NOMO-1 treated with DMSO at 0.1 percent for 48 hours (cell line): ENCODE results near the gene LOC128125822.
"Not testable (repeated sequence)": the region's sequence is repeated elsewhere in the genome, so short reads cannot be mapped to it uniquely, and the experiment has no call there.

ENCODE experiments used
- DNase-seq: peaks from one replicate; lab custom pipeline; 2025; ENCODE audit not compliant: unreplicated experiment; lab: John Stamatoyannopoulos, UW

The LOC128125822 gene

GRCh38 chr6:63581355-63582013 is 9.2 kb downstream of the LOC128125822 start:
- DNase-seq: no peak

- no peak for DNase-seq
Observed at GRCh38 chr6:63582579-63583231, 10.4 kb downstream of the LOC128125822 start.

DNA sequence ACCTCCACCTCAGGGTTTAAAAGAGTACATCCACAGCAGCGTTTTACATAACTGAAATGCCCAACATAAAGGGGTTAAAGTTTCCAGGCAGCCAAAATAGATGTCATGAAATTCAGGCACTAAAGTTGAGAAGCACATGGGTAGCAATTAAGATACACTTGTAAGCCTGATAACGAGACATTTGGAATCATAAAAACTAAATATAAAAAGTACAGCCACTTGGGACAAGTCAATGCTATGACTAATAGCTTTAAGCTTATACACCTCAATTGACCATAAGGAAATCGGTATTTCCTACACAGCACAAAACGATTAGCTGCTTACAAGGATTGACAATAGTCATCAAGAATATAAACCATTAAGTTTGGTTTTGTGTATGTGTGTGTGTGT is 11.8 kb downstream of the LOC128125822 start:
- no peak for DNase-seq

- DNase-seq: no peak
Observed at GRCh38 chr6:63584566-63584965, 12.3 kb downstream of the LOC128125822 start.

DNA sequence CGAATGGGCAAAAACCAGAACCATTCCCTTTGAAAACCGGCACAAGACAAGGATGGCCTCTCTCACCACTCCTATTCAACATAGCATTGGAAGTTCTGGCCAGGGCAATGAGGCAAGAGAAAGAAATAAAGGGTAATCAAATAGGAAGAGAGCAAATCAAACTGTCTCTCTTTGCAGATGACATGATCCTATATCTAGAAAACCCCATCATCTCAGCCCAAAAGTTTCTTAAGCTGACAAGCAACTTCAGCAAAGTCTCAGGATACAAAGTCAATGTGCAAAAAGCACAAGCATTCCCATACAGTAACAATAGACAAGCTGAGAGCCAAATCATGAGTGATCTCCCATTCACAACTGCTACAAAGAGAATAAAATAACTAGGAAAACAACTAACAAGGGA is 13.4 kb downstream of the LOC128125822 start:
- not testable (repeated sequence) for DNase-seq

- no peak for DNase-seq
Observed at GRCh38 chr6:63589952-63590411, 17.7 kb downstream of the LOC128125822 start.

DNA sequence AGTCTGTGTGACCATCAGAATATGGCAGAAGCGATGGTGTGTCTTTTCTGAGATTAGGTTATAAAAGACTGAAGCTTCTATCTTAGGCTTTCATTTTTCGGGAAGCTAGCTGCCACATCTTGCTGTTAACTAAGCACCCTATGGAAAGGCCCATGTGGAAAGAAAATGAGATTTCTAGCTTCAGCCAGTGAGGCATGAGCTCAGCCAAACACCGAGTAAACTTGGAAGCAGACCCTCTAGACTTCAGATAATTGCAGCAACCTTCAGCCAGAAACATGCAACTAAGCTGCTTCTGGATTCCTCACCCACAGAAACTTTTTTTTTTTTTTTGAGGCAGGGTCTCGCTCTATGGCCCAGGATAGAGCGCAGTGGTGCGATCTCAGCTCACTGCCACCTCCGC is 20.6 kb downstream of the LOC128125822 start:
- DNase-seq: no peak

DNA sequence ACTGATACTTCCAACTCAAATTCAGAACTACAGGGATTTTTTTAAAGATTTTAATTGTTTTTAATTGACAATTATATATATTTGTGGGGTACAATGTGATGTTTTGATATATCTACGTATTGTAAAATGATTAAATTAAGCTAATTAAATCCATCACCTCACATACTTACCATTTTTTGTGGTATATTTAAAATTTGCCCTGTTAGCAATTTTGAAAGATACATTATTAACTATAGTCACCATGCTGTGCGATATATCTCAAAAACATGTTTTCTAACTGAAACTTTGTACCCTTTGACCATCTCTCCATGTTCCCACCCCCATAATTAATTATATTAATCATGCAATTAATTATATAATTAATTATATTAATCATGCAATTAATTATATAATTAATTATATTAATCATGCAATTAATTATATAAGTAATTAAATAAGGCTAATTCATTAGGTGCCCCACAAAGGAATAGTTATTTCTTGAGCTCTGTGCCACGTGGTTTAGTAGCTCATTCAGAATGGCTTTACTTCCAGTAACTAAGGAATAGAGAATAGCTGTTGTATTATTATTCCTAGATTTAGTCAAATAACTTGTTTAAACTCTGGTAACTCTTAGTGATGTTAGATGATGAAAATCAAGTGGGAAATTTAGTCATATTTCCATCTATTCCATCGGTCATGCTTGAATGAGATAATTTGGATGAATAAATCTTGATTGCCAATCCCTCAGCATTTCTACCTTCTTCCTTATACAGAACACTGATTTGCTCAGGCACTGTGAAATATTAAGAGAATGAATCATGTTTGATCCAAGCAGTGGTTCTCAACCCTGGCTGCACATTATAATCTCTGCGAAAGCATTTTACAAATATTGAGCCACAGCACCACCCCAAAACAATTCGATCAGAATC is 25.1 kb downstream of the LOC128125822 start:
- peak; percentile 11 for DNase-seq

DNA sequence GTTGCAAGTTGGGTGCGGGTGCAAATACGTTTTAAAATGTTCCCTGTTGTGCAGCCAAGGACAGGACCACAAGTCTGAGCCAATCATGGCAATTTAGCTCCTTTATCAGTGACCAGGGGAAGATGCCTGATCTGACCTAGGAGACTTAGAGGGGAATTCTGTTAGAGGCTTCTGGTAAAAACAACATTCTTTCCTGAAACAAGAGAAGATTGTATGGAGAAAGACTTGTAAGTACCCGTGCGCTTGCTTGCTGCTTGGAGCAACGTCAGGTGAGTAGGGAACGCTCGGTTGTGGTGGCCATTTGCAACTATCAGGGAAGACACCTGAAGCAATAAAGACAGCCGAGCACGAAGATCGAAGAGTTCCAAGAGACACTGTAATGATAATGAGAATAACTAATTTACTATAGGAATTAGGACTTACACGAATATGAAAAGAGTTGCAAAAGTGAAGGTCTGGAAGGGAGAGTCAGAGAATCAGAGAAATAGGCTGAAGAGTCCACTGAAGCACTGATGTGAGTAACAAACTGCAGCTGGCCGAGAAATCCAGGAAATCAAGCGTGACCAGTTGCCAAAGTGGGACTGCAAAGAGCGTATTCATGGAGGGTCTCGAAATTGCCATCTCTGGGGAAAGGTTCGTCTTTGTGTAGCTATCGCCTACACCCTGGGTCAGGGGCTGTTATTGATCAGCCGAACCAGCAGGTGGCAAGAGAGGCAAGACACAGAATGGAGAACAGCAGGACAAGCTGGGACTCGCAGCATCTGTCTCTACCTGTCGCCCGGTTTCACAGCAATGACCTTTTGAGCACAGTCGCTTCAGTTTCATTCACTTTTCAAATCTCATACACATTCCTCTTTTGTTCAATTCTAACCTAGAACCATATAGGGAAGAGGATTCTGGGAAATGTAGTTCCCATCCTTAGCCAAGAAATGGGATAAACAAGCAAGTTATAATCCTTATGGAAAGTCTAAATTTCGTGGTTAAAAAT is 26.1 kb downstream of the LOC128125822 start:
- DNase-seq: peak; percentile 61

DNA sequence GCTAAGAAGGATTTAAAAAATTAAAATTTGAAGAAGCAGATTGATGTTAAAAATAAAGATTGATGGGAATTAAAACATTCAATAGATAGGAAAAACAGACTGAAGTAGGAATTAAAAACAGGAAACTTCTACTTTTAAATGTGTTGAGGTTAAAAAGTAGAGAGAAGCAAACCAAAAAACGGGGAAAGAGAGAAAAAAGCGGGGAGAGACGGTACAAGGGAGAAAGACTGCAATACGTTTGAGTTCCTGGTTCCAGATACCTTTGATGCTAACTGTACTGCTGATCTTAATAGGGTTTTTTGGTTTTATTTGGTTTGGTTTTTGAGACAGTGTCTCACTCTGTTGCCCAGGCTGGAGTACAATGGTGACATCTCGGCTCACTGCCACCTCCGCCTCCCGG is 27.0 kb downstream of the LOC128125822 start:
- DNase-seq: no peak

DNA sequence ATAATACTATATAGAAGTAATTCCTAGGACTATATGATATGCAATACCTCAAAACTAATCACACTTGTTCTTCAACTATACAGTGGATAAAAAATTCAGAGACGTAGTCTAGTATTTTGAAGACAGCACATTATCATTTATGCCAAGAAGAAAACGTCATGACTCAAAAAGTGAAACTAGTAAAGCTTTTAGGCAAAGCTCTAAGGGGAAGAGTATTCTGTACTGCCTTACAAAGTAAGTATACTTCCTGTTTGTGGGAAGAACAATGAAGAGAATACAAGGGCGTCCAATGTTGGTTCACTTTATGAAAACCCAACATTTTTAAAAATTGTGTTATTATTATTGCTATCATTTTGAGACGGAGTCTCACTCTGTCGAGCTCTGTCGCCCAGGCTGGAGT is 27.9 kb downstream of the LOC128125822 start:
- DNase-seq: peak; percentile 35

DNA sequence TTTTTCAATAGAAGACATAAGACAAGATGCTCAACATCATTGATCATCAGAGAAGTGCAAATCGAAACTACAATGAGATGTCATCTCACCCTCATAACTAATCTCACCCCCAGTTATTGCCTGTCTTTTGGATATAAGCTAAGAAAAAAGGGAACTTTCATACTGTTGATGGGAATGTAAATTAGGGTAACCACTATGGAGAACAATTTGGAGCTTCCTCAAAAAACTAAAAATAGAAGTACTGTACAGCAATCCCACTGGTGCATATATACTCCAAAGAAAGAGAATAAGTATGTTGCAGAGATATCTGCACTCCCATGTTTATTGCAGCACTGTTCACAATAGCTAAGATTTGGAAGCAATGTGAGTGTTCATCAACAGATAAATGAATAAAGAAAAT is 37.0 kb downstream of the LOC128125822 start:
- DNase-seq: no peak

DNA sequence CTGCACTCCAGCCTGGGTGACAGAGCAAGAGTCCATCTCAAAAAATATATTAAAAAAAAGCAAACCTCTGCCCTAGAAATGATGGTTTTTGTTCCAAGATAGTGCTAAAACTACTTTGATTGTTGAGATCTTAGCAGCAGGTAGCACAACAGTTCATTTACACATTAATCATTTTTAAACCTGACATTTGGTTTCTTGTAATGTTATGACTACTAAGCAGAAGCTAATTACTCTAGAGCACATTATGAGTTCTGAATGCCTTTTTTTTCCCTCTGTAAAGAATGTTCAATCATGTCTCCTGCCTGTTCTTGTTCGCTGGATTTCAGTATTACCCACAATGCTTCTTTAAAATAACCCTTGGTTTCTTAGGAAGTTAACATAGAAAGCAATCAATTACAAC is 38.7 kb downstream of the LOC128125822 start:
- no peak for DNase-seq

GRCh38 chr6:63611560-63611959 is 39.3 kb downstream of the LOC128125822 start:
- DNase-seq: no peak

DNA sequence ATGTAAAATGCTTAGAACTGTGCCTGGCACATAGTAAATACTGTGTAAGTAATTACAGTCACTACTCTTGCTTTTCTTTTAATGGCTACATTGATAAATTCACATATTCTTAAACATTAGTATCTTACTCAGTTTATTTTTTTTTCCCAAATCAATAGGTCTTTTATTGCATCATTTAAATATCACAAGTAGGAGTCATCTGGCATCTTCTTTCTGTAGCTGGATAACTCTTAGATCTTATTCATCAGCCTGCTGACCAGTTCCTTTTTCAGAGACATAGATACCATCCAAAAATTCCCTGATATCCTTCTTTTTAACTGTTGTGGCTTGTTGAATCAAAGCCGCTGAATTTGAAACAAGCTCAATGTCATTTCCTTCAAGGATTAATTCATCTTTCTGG is 43.3 kb downstream of the LOC128125822 start:
- no peak for DNase-seq
